ENCODE results near the gene CYTH1.

DNA sequence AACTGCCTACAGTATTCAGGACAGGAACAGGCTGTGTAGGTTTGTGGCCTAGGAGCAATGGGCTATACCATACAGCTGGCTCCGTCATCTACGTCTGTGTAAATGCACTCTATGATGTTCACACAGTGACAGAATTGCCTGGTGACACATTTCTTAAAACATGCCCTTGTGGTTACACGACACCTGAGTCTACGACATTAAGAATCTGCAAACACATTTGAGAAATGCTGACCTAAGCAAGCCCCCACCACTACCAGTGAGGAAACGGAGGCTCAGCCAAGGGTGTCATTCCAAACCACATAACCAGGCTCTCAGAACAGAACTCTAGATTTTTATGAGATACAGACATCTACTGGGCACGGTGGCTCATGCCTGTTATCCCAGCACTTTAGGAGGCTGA, 35.0 kb upstream of the CYTH1 start:
- TF ChIP-seq, protein P1, sequence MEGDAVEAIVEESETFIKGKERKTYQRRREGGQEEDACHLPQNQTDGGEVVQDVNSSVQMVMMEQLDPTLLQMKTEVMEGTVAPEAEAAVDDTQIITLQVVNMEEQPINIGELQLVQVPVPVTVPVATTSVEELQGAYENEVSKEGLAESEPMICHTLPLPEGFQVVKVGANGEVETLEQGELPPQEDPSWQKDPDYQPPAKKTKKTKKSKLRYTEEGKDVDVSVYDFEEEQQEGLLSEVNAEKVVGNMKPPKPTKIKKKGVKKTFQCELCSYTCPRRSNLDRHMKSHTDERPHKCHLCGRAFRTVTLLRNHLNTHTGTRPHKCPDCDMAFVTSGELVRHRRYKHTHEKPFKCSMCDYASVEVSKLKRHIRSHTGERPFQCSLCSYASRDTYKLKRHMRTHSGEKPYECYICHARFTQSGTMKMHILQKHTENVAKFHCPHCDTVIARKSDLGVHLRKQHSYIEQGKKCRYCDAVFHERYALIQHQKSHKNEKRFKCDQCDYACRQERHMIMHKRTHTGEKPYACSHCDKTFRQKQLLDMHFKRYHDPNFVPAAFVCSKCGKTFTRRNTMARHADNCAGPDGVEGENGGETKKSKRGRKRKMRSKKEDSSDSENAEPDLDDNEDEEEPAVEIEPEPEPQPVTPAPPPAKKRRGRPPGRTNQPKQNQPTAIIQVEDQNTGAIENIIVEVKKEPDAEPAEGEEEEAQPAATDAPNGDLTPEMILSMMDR (IDR thresholded peaks at IDR 0.05) = no peak
- no peak for TF ChIP-seq CREM (CRISPR knock-in tag; IDR thresholded peaks at IDR 0.05)
- TF ChIP-seq, protein P2, sequence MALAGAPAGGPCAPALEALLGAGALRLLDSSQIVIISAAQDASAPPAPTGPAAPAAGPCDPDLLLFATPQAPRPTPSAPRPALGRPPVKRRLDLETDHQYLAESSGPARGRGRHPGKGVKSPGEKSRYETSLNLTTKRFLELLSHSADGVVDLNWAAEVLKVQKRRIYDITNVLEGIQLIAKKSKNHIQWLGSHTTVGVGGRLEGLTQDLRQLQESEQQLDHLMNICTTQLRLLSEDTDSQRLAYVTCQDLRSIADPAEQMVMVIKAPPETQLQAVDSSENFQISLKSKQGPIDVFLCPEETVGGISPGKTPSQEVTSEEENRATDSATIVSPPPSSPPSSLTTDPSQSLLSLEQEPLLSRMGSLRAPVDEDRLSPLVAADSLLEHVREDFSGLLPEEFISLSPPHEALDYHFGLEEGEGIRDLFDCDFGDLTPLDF (CRISPR knock-in tag; IDR thresholded peaks at IDR 0.05) = no peak

Measured in WTC11 (cell line).